GM21381 (cell line): ENCODE results near the gene POLR1D.

Experiments used
- ATAC-seq: cut with Tn5 transposase; IDR thresholded peaks from one replicate; pipeline ENCODE4 v1.9.1; 2021; ENCODE audit warnings: mild to moderate bottlenecking, moderate library complexity; ENCODE audit not compliant: unreplicated experiment

The POLR1D gene

GRCh38 chr13:27670861-27671260 is 49.2 kb downstream of the POLR1D start:
- no peak for ATAC-seq

DNA sequence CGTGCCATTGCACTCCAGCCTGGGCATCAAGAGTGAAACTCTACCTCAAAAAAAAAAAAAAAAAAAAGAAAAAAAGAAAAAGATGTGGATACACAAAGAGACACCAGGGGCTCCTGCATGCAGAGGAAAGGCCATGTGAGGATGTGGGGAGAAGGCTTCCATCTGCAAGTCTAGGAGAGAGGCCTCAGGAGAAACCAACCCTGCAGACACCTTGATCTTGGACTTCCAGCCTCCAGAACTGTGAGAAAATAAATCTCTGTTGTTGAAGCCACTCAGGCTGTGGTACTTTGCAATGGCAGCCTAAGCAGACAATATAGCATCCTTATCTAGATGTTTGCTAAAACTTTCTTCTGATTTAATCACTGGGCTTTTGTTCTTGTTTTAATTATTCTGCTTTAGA is 50.3 kb downstream of the POLR1D start:
- no peak for ATAC-seq
